ENCODE results near the gene BACH2. TPM values are rescaled to one million over a fixed set of nuclear protein-coding genes. Genes with fewer than 3 reads are reported as not detected.
"Not testable (repeated sequence)": the region's sequence is repeated elsewhere in the genome, so short reads cannot be mapped to it uniquely, and the experiment has no call there.

BACH2 gene
- polyA plus RNA-seq, 2 donors, result 0.24 to 0.26 TPM

- Histone ChIP-seq H3K27me3 (ENCODE audit: control insufficient read depth in 1 of 2, insufficient read depth in 2 of 2, low read length in 2 of 2) (no peaks in the 10 kb centered on the region), H3K36me3 (ENCODE audit: control insufficient read depth in 2 of 2, insufficient read depth in 2 of 2, low read length in 1 of 2) (no peaks in the 10 kb centered on the region), H3K9me3 (ENCODE audit: control insufficient read depth in 2 of 2, insufficient read depth in 1 of 2, low read depth in 1 of 2, low read length in 1 of 2) (no peaks in the 10 kb centered on the region), H3K4me1 (ENCODE audit: control insufficient read depth in 2 of 2, insufficient read depth in 2 of 2, low read length in 1 of 2) (no peaks in the 10 kb centered on the region), H3K4me3 (ENCODE audit: low read depth in 1 of 2, low read length in 2 of 2) (no peak overlapping the region), H3K27ac (ENCODE audit: low read depth in 2 of 2, low read length in 1 of 2) (no peak overlapping the region)
- WGBS, 2 donors, result 83% methylated on average over 10 of the region's 10 CpGs
Measured at GRCh38 chr6:89921691-89922090, 375.0 kb downstream of the BACH2 start.

- Histone ChIP-seq H3K9me3 (ENCODE audit: control insufficient read depth in 2 of 2, insufficient read depth in 1 of 2, low read depth in 1 of 2, low read length in 1 of 2) (no peaks in the 10 kb centered on the region), H3K36me3 (ENCODE audit: control insufficient read depth in 2 of 2, insufficient read depth in 2 of 2, low read length in 1 of 2) (no peaks in the 10 kb centered on the region), H3K4me1 (ENCODE audit: control insufficient read depth in 2 of 2, insufficient read depth in 2 of 2, low read length in 1 of 2) (no peaks in the 10 kb centered on the region), H3K27me3 (ENCODE audit: control insufficient read depth in 1 of 2, insufficient read depth in 2 of 2, low read length in 2 of 2) (no peaks in the 10 kb centered on the region), H3K27ac (ENCODE audit: low read depth in 2 of 2, low read length in 1 of 2) (no peak overlapping the region), H3K4me3 (ENCODE audit: low read depth in 1 of 2, low read length in 2 of 2) (no peak overlapping the region)
- WGBS, 2 donors, result 76 to 77% methylated on average over 6 of the region's 6 CpGs
Measured at GRCh38 chr6:89921197-89921596, 375.4 kb downstream of the BACH2 start.

GRCh38 chr6:89917801-89918366 is 378.8 kb downstream of the BACH2 start:
- Histone ChIP-seq H3K9me3 (ENCODE audit: control insufficient read depth in 2 of 2, insufficient read depth in 1 of 2, low read depth in 1 of 2, low read length in 1 of 2) (no peaks in the 10 kb centered on the region), H3K27ac (ENCODE audit: low read depth in 2 of 2, low read length in 1 of 2) (no peak overlapping the region), H3K4me1 (ENCODE audit: control insufficient read depth in 2 of 2, insufficient read depth in 2 of 2, low read length in 1 of 2) (no peaks in the 10 kb centered on the region), H3K4me3 (ENCODE audit: low read depth in 1 of 2, low read length in 2 of 2) (no peak overlapping the region), H3K27me3 (ENCODE audit: control insufficient read depth in 1 of 2, insufficient read depth in 2 of 2, low read length in 2 of 2) (no peaks in the 10 kb centered on the region), H3K36me3 (ENCODE audit: control insufficient read depth in 2 of 2, insufficient read depth in 2 of 2, low read length in 1 of 2) (no peaks in the 10 kb centered on the region)
- WGBS, 2 donors, result 79% methylated on average over 3 of the region's 3 CpGs

- no peaks in the 10 kb centered on the region for H3K36me3 ChIP-seq (ENCODE audit: control insufficient read depth in 2 of 2, insufficient read depth in 2 of 2, low read length in 1 of 2)
- H3K9me3 ChIP-seq (ENCODE audit: control insufficient read depth in 2 of 2, insufficient read depth in 1 of 2, low read depth in 1 of 2, low read length in 1 of 2), result no peaks in the 10 kb centered on the region
- no peaks in the 10 kb centered on the region for H3K4me1 ChIP-seq (ENCODE audit: control insufficient read depth in 2 of 2, insufficient read depth in 2 of 2, low read length in 1 of 2)
- no peaks in the 10 kb centered on the region for H3K27me3 ChIP-seq (ENCODE audit: control insufficient read depth in 1 of 2, insufficient read depth in 2 of 2, low read length in 2 of 2)
- H3K27ac ChIP-seq (ENCODE audit: low read depth in 2 of 2, low read length in 1 of 2), result no peak overlapping the region
- no peak overlapping the region for H3K4me3 ChIP-seq (ENCODE audit: low read depth in 1 of 2, low read length in 2 of 2)
- 96% methylated on average over 4 of the region's 4 CpGs for WGBS, 2 donors
Measured at GRCh38 chr6:89917216-89917615, 379.4 kb downstream of the BACH2 start.

GRCh38 chr6:89916136-89916920 is 380.3 kb downstream of the BACH2 start:
- H3K4me3 ChIP-seq (ENCODE audit: low read depth in 1 of 2, low read length in 2 of 2), result no peak overlapping the region
- no peaks in the 10 kb centered on the region for H3K27me3 ChIP-seq (ENCODE audit: control insufficient read depth in 1 of 2, insufficient read depth in 2 of 2, low read length in 2 of 2)
- no peak overlapping the region for H3K27ac ChIP-seq (ENCODE audit: low read depth in 2 of 2, low read length in 1 of 2)
- no peaks in the 10 kb centered on the region for H3K9me3 ChIP-seq (ENCODE audit: control insufficient read depth in 2 of 2, insufficient read depth in 1 of 2, low read depth in 1 of 2, low read length in 1 of 2)
- no peaks in the 10 kb centered on the region for H3K36me3 ChIP-seq (ENCODE audit: control insufficient read depth in 2 of 2, insufficient read depth in 2 of 2, low read length in 1 of 2)
- no peaks in the 10 kb centered on the region for H3K4me1 ChIP-seq (ENCODE audit: control insufficient read depth in 2 of 2, insufficient read depth in 2 of 2, low read length in 1 of 2)
- WGBS, 2 donors, result 79 to 99% methylated on average over 3 of the region's 3 CpGs

- Histone ChIP-seq H3K27ac (ENCODE audit: low read depth in 2 of 2, low read length in 1 of 2) (no peak overlapping the region), H3K4me1 (ENCODE audit: control insufficient read depth in 2 of 2, insufficient read depth in 2 of 2, low read length in 1 of 2) (no peaks in the 10 kb centered on the region), H3K4me3 (ENCODE audit: low read depth in 1 of 2, low read length in 2 of 2) (no peak overlapping the region), H3K9me3 (ENCODE audit: control insufficient read depth in 2 of 2, insufficient read depth in 1 of 2, low read depth in 1 of 2, low read length in 1 of 2) (no peaks in the 10 kb centered on the region), H3K27me3 (ENCODE audit: control insufficient read depth in 1 of 2, insufficient read depth in 2 of 2, low read length in 2 of 2) (no peaks in the 10 kb centered on the region), H3K36me3 (ENCODE audit: control insufficient read depth in 2 of 2, insufficient read depth in 2 of 2, low read length in 1 of 2) (no peaks in the 10 kb centered on the region)
- WGBS, 2 donors, result 67 to 72% methylated on average over 1 of the region's 1 CpG
Measured at GRCh38 chr6:89910902-89911240, 385.8 kb downstream of the BACH2 start.

GRCh38 chr6:89910001-89910901 is 386.4 kb downstream of the BACH2 start:
- WGBS, 2 donors, result 56% methylated on average over 10 of the region's 10 CpGs
- H3K36me3 ChIP-seq (ENCODE audit: control insufficient read depth in 2 of 2, insufficient read depth in 2 of 2, low read length in 1 of 2); H3K9me3 ChIP-seq (ENCODE audit: control insufficient read depth in 2 of 2, insufficient read depth in 1 of 2, low read depth in 1 of 2, low read length in 1 of 2); H3K27ac ChIP-seq (ENCODE audit: low read depth in 2 of 2, low read length in 1 of 2); H3K4me3 ChIP-seq (ENCODE audit: low read depth in 1 of 2, low read length in 2 of 2); H3K27me3 ChIP-seq (ENCODE audit: control insufficient read depth in 1 of 2, insufficient read depth in 2 of 2, low read length in 2 of 2); H3K4me1 ChIP-seq (ENCODE audit: control insufficient read depth in 2 of 2, insufficient read depth in 2 of 2, low read length in 1 of 2): not testable (repeated sequence)

GRCh38 chr6:89895276-89895874 is 401.3 kb downstream of the BACH2 start:
- no peaks in the 10 kb centered on the region for H3K4me1 ChIP-seq (ENCODE audit: control insufficient read depth in 2 of 2, insufficient read depth in 2 of 2, low read length in 1 of 2)
- H3K4me3 ChIP-seq (ENCODE audit: low read depth in 1 of 2, low read length in 2 of 2), result no peak overlapping the region
- no peaks in the 10 kb centered on the region for H3K9me3 ChIP-seq (ENCODE audit: control insufficient read depth in 2 of 2, insufficient read depth in 1 of 2, low read depth in 1 of 2, low read length in 1 of 2)
- 37 to 42% methylated on average over 8 of the region's 8 CpGs for WGBS, 2 donors
- no peaks in the 10 kb centered on the region for H3K36me3 ChIP-seq (ENCODE audit: control insufficient read depth in 2 of 2, insufficient read depth in 2 of 2, low read length in 1 of 2)
- no peaks in the 10 kb centered on the region for H3K27me3 ChIP-seq (ENCODE audit: control insufficient read depth in 1 of 2, insufficient read depth in 2 of 2, low read length in 2 of 2)
- no peak overlapping the region for H3K27ac ChIP-seq (ENCODE audit: low read depth in 2 of 2, low read length in 1 of 2)

GRCh38 chr6:89894169-89894568 is 402.5 kb downstream of the BACH2 start, which contains the start of gene GJA10:
Gene GJA10 (plus strand): TSS chr6:89894469. CDS start chr6:89894469, 0 bp downstream.
- WGBS, 2 donors, result 98 to 100% methylated on average over 1 of the region's 1 CpG
- H3K27ac ChIP-seq (ENCODE audit: low read depth in 2 of 2, low read length in 1 of 2), result no peak within 1 kb of the TSS
- no peaks in the 10 kb centered on the region for H3K36me3 ChIP-seq (ENCODE audit: control insufficient read depth in 2 of 2, insufficient read depth in 2 of 2, low read length in 1 of 2)
- H3K9me3 ChIP-seq (ENCODE audit: control insufficient read depth in 2 of 2, insufficient read depth in 1 of 2, low read depth in 1 of 2, low read length in 1 of 2), result no peaks in the 10 kb centered on the region
- H3K4me3 ChIP-seq (ENCODE audit: low read depth in 1 of 2, low read length in 2 of 2), result no peak within 1 kb of the TSS
- H3K4me1 ChIP-seq (ENCODE audit: control insufficient read depth in 2 of 2, insufficient read depth in 2 of 2, low read length in 1 of 2), result no peaks in the 10 kb centered on the region
- H3K27me3 ChIP-seq (ENCODE audit: control insufficient read depth in 1 of 2, insufficient read depth in 2 of 2, low read length in 2 of 2), result no peaks in the 10 kb centered on the region

All from esophagus (tissue), 2 donors.